ENCODE results near the gene S1PR5. TPM values are rescaled to one million over a fixed set of nuclear protein-coding genes. Genes with fewer than 3 reads are reported as not detected.

The S1PR5 gene
- polyA plus RNA-seq, 2 donors = 9.4 to 12.1 TPM

DNA sequence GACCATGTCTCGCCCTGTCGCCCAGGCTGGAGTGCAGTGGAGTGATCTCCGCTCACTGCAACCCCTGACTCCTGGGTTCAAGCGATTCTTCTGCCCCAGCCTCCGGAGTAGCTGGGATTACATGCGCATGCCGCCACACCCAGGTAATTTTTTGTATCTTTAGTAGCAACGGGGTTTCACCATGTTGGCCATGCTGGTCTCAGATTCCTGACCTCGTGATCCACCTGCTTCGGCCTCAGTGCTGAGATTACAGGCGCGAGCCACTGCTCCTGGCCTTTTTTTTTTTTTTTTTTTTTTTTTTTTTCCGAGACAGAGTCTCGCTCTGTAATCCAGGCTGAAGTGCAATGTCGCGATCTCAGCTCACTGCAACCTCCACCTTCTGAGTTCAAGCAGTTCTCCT is 9.2 kb downstream of the S1PR5 start:
- 87 to 88% methylated on average over 16 of the region's 16 CpGs for whole genome bisulfite sequencing, 2 donors
- no peaks in the 10 kb centered on the region for H3K36me3 ChIP-seq (ENCODE audit: control insufficient read depth in 2 of 2, insufficient read depth in 2 of 2, low read length in 1 of 2)
- H3K4me3 ChIP-seq (ENCODE audit: low read depth in 1 of 2, low read length in 2 of 2) = no peak overlapping the region
- no peaks in the 10 kb centered on the region for H3K27me3 ChIP-seq (ENCODE audit: control insufficient read depth in 1 of 2, insufficient read depth in 2 of 2, low read length in 2 of 2)
- H3K27ac ChIP-seq (ENCODE audit: low read depth in 2 of 2, low read length in 1 of 2) = no peak overlapping the region
- peaks cover 4 to 5% of the 10 kb centered on the region in 2 donors for H3K4me1 ChIP-seq (ENCODE audit: control insufficient read depth in 2 of 2, insufficient read depth in 2 of 2, low read length in 1 of 2)
- H3K9me3 ChIP-seq (ENCODE audit: control insufficient read depth in 2 of 2, insufficient read depth in 1 of 2, low read depth in 1 of 2, low read length in 1 of 2) = no peaks in the 10 kb centered on the region

DNA sequence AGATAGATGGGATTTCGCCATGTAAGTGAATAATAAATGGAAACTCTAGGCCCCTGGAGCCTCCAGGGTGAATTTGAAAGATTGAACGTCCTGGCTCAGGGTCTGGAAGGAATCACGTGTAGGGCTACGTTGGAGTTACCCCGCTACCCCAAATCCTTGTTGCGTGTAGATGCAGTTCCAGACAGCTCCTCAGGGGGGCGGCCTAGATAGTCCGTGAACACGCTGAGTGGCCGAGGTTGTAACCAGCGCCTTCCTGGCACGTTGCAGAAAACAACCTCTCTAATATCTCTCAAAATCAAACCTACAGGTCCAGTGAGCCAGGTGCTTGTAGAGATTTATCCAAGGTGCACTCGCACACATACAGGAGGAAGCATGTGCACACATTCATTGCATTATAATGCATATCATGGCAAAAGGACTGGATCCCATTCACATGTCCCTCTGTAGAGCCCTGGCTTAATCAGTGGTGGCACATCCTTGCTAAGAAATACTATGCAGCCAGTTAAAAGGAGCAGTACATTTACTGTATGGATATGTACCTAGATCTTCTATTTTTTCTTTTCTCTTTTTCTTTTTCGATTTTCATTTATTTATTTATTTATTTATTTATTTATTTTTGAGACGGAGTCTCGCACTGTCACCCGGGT is 11.5 kb downstream of the S1PR5 start:
- peak overlapping the region in 1 of 2 donors; percentile 7 for H3K27ac ChIP-seq (ENCODE audit: low read depth in 2 of 2, low read length in 1 of 2)
- H3K9me3 ChIP-seq (ENCODE audit: control insufficient read depth in 2 of 2, insufficient read depth in 1 of 2, low read depth in 1 of 2, low read length in 1 of 2) = no peaks in the 10 kb centered on the region
- H3K27me3 ChIP-seq (ENCODE audit: control insufficient read depth in 1 of 2, insufficient read depth in 2 of 2, low read length in 2 of 2) = no peaks in the 10 kb centered on the region
- no peak overlapping the region for H3K4me3 ChIP-seq (ENCODE audit: low read depth in 1 of 2, low read length in 2 of 2)
- H3K4me1 ChIP-seq (ENCODE audit: control insufficient read depth in 2 of 2, insufficient read depth in 2 of 2, low read length in 1 of 2) = peaks cover 4 to 7% of the 10 kb centered on the region in 2 donors
- WGBS, 2 donors = 26% methylated on average over 17 of the region's 17 CpGs
- H3K36me3 ChIP-seq (ENCODE audit: control insufficient read depth in 2 of 2, insufficient read depth in 2 of 2, low read length in 1 of 2) = no peaks in the 10 kb centered on the region

- Histone ChIP-seq H3K4me3 (ENCODE audit: low read depth in 1 of 2, low read length in 2 of 2) (peak within 1 kb of the TSS; percentile 77 to 87), H3K9me3 (ENCODE audit: control insufficient read depth in 2 of 2, insufficient read depth in 1 of 2, low read depth in 1 of 2, low read length in 1 of 2) (no peaks in the 10 kb centered on the region), H3K36me3 (ENCODE audit: control insufficient read depth in 2 of 2, insufficient read depth in 2 of 2, low read length in 1 of 2) (peaks cover 0 to 12% of the 10 kb centered on the region in 2 donors), H3K27me3 (ENCODE audit: control insufficient read depth in 1 of 2, insufficient read depth in 2 of 2, low read length in 2 of 2) (no peaks in the 10 kb centered on the region), H3K4me1 (ENCODE audit: control insufficient read depth in 2 of 2, insufficient read depth in 2 of 2, low read length in 1 of 2) (peaks cover 4 to 17% of the 10 kb centered on the region in 2 donors), H3K27ac (ENCODE audit: low read depth in 2 of 2, low read length in 1 of 2) (peak within 1 kb of the TSS; percentile 97 to 98)
- WGBS, 2 donors = 4% methylated on average over 66 to 73 of the region's 73 CpGs
These were observed 14.1 kb downstream of the S1PR5 start, which contains the start of gene KEAP1 for GRCh38 chr19:10503002-10503789. KEAP1 (minus strand) TSS chr19:10503356; CDS start chr19:10500033, 3,323 bp downstream.

DNA sequence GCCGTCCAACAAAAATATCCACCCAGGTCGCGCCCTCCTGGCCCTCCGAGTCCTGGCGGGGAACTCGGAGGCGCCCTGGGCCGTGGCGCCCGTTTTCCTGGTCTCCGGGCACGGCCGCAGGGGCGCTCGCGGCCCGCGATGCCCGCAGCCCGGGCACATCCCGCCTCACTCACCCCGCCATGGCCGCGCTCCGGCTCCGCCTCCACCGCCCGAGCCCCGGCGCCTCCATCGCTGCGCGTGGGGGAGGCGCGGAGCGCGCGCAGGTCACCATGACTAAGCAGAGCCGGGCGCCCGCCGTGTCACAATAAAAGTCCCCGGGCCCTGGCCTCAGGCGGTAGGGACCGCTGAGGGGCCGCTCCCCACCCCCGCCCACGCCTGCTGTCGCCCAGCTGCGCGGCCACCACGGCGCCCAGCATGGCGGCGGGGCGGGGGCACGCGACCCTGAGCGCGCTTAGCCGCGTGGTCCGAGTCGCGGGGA is 14.7 kb downstream of the S1PR5 start:
- WGBS, 2 donors = 0% methylated on average over 60 to 65 of the region's 65 CpGs
- Histone ChIP-seq H3K36me3 (ENCODE audit: control insufficient read depth in 2 of 2, insufficient read depth in 2 of 2, low read length in 1 of 2) (peaks cover under 1 to 12% of the 10 kb centered on the region in 2 donors), H3K4me1 (ENCODE audit: control insufficient read depth in 2 of 2, insufficient read depth in 2 of 2, low read length in 1 of 2) (peaks cover 4 to 17% of the 10 kb centered on the region in 2 donors), H3K27me3 (ENCODE audit: control insufficient read depth in 1 of 2, insufficient read depth in 2 of 2, low read length in 2 of 2) (no peaks in the 10 kb centered on the region), H3K4me3 (ENCODE audit: low read depth in 1 of 2, low read length in 2 of 2) (peak overlapping the region; percentile 77 to 87), H3K9me3 (ENCODE audit: control insufficient read depth in 2 of 2, insufficient read depth in 1 of 2, low read depth in 1 of 2, low read length in 1 of 2) (no peaks in the 10 kb centered on the region), H3K27ac (ENCODE audit: low read depth in 2 of 2, low read length in 1 of 2) (peak overlapping the region; percentile 97 to 98)

DNA sequence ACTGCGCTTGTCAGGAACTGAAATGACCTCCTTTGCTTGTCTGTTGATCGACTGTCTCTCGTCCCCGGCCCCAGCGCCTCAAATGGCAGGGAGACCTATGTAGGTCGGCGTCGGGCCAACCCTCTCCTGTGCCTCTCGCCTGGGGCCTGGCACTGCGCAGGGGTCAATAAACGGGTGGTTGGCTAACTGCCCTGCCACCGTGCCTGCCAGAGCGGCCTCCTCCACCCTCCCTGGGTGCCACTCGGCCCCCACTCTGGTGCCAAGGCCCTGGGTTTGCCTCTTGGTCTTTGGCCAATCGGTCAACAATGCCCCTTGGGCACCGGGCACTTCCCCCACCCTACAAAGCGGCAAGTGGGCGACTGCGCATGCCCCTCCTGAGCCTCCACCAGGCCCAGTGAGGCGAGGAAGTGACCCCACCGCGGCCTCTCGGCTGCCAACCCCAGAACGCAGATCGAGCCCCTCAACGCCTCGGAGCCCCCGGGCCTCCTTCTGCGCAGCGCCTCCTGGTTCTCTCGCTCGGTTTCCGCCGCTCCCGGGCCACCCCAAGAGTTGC is 15.2 kb downstream of the S1PR5 start:
- peaks cover 2 to 12% of the 10 kb centered on the region in 2 donors for H3K36me3 ChIP-seq (ENCODE audit: control insufficient read depth in 2 of 2, insufficient read depth in 2 of 2, low read length in 1 of 2)
- H3K27me3 ChIP-seq (ENCODE audit: control insufficient read depth in 1 of 2, insufficient read depth in 2 of 2, low read length in 2 of 2) = no peaks in the 10 kb centered on the region
- peak overlapping the region; percentile 97 to 98 for H3K27ac ChIP-seq (ENCODE audit: low read depth in 2 of 2, low read length in 1 of 2)
- 1% methylated on average over 35 of the region's 35 CpGs for WGBS, 2 donors
- peak overlapping the region; percentile 77 to 87 for H3K4me3 ChIP-seq (ENCODE audit: low read depth in 1 of 2, low read length in 2 of 2)
- H3K9me3 ChIP-seq (ENCODE audit: control insufficient read depth in 2 of 2, insufficient read depth in 1 of 2, low read depth in 1 of 2, low read length in 1 of 2) = no peaks in the 10 kb centered on the region
- peaks cover 4 to 17% of the 10 kb centered on the region in 2 donors for H3K4me1 ChIP-seq (ENCODE audit: control insufficient read depth in 2 of 2, insufficient read depth in 2 of 2, low read length in 1 of 2)

DNA sequence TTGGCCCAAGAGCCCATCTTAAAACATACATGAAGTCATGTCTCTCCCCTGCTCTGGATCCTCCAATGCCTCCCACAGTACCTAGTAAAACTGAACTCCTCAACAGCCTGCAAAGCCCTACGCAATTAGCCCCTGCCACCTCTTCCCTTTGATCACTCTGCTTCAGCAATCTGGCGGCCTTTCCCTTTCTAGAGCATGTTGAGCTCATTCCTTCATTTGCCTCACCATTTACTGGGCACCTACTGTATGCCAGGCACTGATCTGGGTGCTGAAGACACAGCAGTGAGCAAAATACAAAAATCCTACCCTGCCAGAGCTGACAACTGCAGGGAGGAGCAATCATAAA is 17.0 kb downstream of the S1PR5 start:
- Histone ChIP-seq H3K4me1 (ENCODE audit: control insufficient read depth in 2 of 2, insufficient read depth in 2 of 2, low read length in 1 of 2) (peaks cover 4 to 17% of the 10 kb centered on the region in 2 donors), H3K36me3 (ENCODE audit: control insufficient read depth in 2 of 2, insufficient read depth in 2 of 2, low read length in 1 of 2) (peaks cover 2 to 15% of the 10 kb centered on the region in 2 donors), H3K27ac (ENCODE audit: low read depth in 2 of 2, low read length in 1 of 2) (peak overlapping the region in 1 of 2 donors; percentile 70), H3K27me3 (ENCODE audit: control insufficient read depth in 1 of 2, insufficient read depth in 2 of 2, low read length in 2 of 2) (no peaks in the 10 kb centered on the region), H3K9me3 (ENCODE audit: control insufficient read depth in 2 of 2, insufficient read depth in 1 of 2, low read depth in 1 of 2, low read length in 1 of 2) (no peaks in the 10 kb centered on the region), H3K4me3 (ENCODE audit: low read depth in 1 of 2, low read length in 2 of 2) (no peak overlapping the region)
- 91 to 95% methylated on average over 2 of the region's 2 CpGs for WGBS, 2 donors

GRCh38 chr19:10499550-10500246 is 17.5 kb downstream of the S1PR5 start:
- 77 to 78% methylated on average over 24 of the region's 24 CpGs for WGBS, 2 donors
- Histone ChIP-seq H3K27me3 (ENCODE audit: control insufficient read depth in 1 of 2, insufficient read depth in 2 of 2, low read length in 2 of 2) (no peaks in the 10 kb centered on the region), H3K4me1 (ENCODE audit: control insufficient read depth in 2 of 2, insufficient read depth in 2 of 2, low read length in 1 of 2) (peaks cover 4 to 17% of the 10 kb centered on the region in 2 donors), H3K4me3 (ENCODE audit: low read depth in 1 of 2, low read length in 2 of 2) (no peak overlapping the region), H3K36me3 (ENCODE audit: control insufficient read depth in 2 of 2, insufficient read depth in 2 of 2, low read length in 1 of 2) (peaks cover 2 to 15% of the 10 kb centered on the region in 2 donors), H3K27ac (ENCODE audit: low read depth in 2 of 2, low read length in 1 of 2) (peak overlapping the region; percentile 21 to 58), H3K9me3 (ENCODE audit: control insufficient read depth in 2 of 2, insufficient read depth in 1 of 2, low read depth in 1 of 2, low read length in 1 of 2) (no peaks in the 10 kb centered on the region)

DNA sequence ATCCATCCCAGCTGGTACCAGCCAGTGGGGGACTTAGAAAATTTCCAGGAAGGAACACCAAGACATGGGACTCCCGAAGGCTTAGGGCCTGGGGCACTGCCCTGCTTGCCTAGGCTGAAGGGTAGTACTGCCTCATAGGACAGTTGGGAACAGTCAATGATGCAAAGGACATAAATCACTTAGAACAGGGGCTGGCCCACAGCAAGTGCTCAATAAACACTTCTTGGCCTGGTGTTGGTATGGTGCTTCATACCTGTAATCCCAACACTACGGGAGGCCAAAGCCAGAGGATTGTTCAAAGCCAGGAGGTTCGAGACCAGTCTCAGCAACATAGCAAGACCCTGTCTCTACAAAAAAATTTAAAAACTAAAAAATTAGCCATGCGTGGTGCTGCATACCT is 19.9 kb downstream of the S1PR5 start:
- Histone ChIP-seq H3K36me3 (ENCODE audit: control insufficient read depth in 2 of 2, insufficient read depth in 2 of 2, low read length in 1 of 2) (peaks cover 2 to 18% of the 10 kb centered on the region in 2 donors), H3K27ac (ENCODE audit: low read depth in 2 of 2, low read length in 1 of 2) (no peak overlapping the region), H3K4me3 (ENCODE audit: low read depth in 1 of 2, low read length in 2 of 2) (no peak overlapping the region), H3K27me3 (ENCODE audit: control insufficient read depth in 1 of 2, insufficient read depth in 2 of 2, low read length in 2 of 2) (no peaks in the 10 kb centered on the region), H3K4me1 (ENCODE audit: control insufficient read depth in 2 of 2, insufficient read depth in 2 of 2, low read length in 1 of 2) (peaks cover 4 to 17% of the 10 kb centered on the region in 2 donors), H3K9me3 (ENCODE audit: control insufficient read depth in 2 of 2, insufficient read depth in 1 of 2, low read depth in 1 of 2, low read length in 1 of 2) (no peaks in the 10 kb centered on the region)
- WGBS, 2 donors = 92 to 93% methylated on average over 4 of the region's 4 CpGs

DNA sequence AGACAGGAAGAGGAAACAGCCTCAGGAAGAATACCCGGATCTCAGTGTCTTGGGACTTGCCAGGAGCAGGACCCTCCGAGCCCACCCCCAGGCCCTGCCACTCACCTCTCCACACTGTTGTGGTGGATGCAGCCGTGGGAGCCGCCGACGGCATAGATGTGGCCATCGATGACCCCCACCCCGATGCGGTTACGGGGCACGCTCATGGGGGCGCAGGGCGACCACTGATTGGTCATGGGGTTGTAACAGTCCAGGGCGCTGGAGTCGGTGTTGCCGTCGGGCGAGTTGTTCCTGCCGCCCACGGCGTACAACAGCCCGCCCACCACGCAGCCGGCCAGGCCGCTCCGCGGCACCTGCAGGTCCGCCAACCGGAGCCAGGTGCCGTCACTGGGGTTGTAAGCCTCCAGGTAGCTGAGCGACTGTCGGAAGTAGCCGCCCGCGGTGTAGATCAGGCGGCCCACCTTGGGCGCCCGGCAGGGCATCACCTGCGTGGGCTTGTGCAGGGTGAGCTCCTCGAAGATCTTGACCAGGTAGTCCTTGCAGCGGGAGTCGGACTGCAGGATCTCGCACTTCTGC is 25.7 kb downstream of the S1PR5 start:
- peaks cover 14 to 29% of the 10 kb centered on the region in 2 donors for H3K36me3 ChIP-seq (ENCODE audit: control insufficient read depth in 2 of 2, insufficient read depth in 2 of 2, low read length in 1 of 2)
- H3K27me3 ChIP-seq (ENCODE audit: control insufficient read depth in 1 of 2, insufficient read depth in 2 of 2, low read length in 2 of 2) = no peaks in the 10 kb centered on the region
- H3K4me1 ChIP-seq (ENCODE audit: control insufficient read depth in 2 of 2, insufficient read depth in 2 of 2, low read length in 1 of 2) = no peaks in the 10 kb centered on the region
- no peaks in the 10 kb centered on the region for H3K9me3 ChIP-seq (ENCODE audit: control insufficient read depth in 2 of 2, insufficient read depth in 1 of 2, low read depth in 1 of 2, low read length in 1 of 2)
- WGBS, 2 donors = 94% methylated on average over 43 of the region's 43 CpGs
- H3K27ac ChIP-seq (ENCODE audit: low read depth in 2 of 2, low read length in 1 of 2) = no peak overlapping the region
- no peak overlapping the region for H3K4me3 ChIP-seq (ENCODE audit: low read depth in 1 of 2, low read length in 2 of 2)

Measured in esophagus (tissue), 2 donors.